Lower lobe of right lung (tissue), 2 donors: Measurements from ENCODE around the gene SDK1. TPM values are rescaled to one million over a fixed set of nuclear protein-coding genes. Genes with fewer than 3 reads are reported as not detected.

Experiments used
- ATAC-seq, 2 donors: fragments of 200-7000 bp; cut with Tn5 transposase; one replicate each; pipeline ENCODE4 v1.9.1; 2020 to 2022; ENCODE audit warnings: mild to moderate bottlenecking in 2 of 2, moderate library complexity in 2 of 2
- DNase-seq: peaks from one replicate; pipeline ENCODE4 v3.0.0-alpha.2; 2020
- H3K27ac ChIP-seq: fragments of 200-600 bp; one replicate; pipeline ENCODE4 v1.8.0; 2022
- H3K27me3 ChIP-seq: fragments of 200-600 bp; one replicate; pipeline ENCODE4 v1.8.0; 2022; ENCODE audit warnings: low read depth
- H3K36me3 ChIP-seq: fragments of 200-600 bp; one replicate; pipeline ENCODE4 v1.8.0; 2022; ENCODE audit warnings: mild to moderate bottlenecking
- H3K4me1 ChIP-seq: fragments of 200-600 bp; one replicate; pipeline ENCODE4 v1.8.0; 2022
- H3K4me3 ChIP-seq: fragments of 200-600 bp; one replicate; pipeline ENCODE4 v1.8.0; 2022; ENCODE audit warnings: mild to moderate bottlenecking
- H3K9me3 ChIP-seq: fragments of 200-600 bp; one replicate; pipeline ENCODE4 v1.8.0; 2022
- intact Hi-C: fragments of 100-400 bp; cut with DNase I; formaldehyde crosslinking; loops from one replicate; pipeline ENCODE4 v1.11.0; 2022
- total RNA-seq: library from RNA; stranded (reverse); fragmentation: NEBNext Ultra II Directional; extraction: Animal tissue kit (Norgen Biotek cat#: 25700); gene quantifications from one replicate; pipeline ENCODE4 v1.2.1, GENCODE V29; 2021
- TF ChIP-seq, protein P1 (sequence below): fragments of 200-600 bp; IDR thresholded peaks from one replicate; pipeline ENCODE4 v1.8.0; 2022; ENCODE audit warnings: antibody characterized with exemption, mild to moderate bottlenecking
- donor health status: DM: no; HTN: yes; CAD: no; lungs with severe emphysema.

Gene SDK1
- total RNA-seq, 1 donor from 2014 or later, result 10.0 TPM

DNA sequence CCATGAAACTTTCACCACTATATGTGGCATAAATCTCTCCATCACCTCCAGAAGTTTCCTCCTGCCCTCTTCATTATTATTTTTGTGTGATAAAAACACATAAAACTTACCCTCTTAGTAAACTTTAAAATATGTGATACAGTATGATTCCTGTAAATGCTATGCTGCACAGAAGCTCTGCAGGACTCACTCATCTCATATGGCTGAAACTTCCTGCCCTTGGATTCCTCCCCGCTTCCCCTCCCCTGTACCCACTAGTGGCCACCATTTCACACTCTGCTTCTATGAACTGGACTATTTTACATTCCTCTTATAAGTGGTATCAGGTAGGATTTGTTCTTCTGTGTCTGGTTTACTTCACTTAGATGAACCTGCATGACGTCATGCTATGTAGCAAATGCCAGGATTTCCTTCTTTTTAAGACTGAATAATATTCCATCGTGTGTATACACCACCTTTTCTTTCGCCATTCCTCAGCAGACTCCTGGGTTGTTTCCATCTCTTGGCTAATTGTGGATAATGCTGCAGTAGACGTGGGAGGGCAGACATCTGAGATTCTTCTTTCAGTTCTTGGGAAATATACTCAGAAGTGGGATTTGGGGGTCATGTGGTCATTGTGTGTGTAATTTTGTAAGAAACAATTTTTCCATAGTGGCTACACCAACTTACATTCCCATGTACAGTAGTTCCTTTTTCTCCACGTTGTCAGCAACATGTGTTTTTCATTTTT is 335.2 kb downstream of the SDK1 start:
- DNase-seq (no peak), ATAC-seq (no peak)
- Histone ChIP-seq H3K4me1 (no peaks in the 10 kb centered on the region), H3K9me3 (no peaks in the 10 kb centered on the region), H3K4me3 (no peak overlapping the region), H3K27ac (no peak overlapping the region), H3K27me3 (no peaks in the 10 kb centered on the region), H3K36me3 (no peaks in the 10 kb centered on the region)
- TF ChIP-seq, protein P1, sequence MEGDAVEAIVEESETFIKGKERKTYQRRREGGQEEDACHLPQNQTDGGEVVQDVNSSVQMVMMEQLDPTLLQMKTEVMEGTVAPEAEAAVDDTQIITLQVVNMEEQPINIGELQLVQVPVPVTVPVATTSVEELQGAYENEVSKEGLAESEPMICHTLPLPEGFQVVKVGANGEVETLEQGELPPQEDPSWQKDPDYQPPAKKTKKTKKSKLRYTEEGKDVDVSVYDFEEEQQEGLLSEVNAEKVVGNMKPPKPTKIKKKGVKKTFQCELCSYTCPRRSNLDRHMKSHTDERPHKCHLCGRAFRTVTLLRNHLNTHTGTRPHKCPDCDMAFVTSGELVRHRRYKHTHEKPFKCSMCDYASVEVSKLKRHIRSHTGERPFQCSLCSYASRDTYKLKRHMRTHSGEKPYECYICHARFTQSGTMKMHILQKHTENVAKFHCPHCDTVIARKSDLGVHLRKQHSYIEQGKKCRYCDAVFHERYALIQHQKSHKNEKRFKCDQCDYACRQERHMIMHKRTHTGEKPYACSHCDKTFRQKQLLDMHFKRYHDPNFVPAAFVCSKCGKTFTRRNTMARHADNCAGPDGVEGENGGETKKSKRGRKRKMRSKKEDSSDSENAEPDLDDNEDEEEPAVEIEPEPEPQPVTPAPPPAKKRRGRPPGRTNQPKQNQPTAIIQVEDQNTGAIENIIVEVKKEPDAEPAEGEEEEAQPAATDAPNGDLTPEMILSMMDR, result no peak
- intact Hi-C loops, result no loop called here

DNA sequence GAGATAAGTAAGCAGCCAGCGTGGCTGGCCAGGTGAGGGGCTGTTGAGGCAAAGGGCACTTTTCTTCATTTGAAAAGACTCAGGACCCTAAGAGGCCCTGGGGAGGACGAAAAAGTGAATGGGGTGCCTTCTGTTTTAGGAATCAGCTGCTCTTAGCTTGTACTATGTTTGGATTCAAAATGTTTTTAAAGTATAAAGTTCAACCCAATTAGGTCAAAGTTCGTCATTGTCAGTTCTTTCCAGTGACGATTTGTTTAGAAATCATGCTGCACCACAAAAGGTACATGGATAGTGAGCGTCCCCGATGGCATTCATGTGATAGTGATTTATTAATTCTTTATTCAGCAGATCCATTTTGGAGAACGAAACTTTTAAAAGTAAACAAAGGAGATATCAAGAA is 338.2 kb downstream of the SDK1 start:
- H3K4me3 ChIP-seq, result no peak overlapping the region
- no peaks in the 10 kb centered on the region for H3K9me3 ChIP-seq
- H3K36me3 ChIP-seq, result no peaks in the 10 kb centered on the region
- no peak overlapping the region for H3K27ac ChIP-seq
- ATAC-seq, result no peak
- no peaks in the 10 kb centered on the region for H3K4me1 ChIP-seq
- H3K27me3 ChIP-seq, result no peaks in the 10 kb centered on the region
- intact Hi-C loops, result no loop called here
- no peak for DNase-seq
- TF ChIP-seq, protein P1, result no peak

DNA sequence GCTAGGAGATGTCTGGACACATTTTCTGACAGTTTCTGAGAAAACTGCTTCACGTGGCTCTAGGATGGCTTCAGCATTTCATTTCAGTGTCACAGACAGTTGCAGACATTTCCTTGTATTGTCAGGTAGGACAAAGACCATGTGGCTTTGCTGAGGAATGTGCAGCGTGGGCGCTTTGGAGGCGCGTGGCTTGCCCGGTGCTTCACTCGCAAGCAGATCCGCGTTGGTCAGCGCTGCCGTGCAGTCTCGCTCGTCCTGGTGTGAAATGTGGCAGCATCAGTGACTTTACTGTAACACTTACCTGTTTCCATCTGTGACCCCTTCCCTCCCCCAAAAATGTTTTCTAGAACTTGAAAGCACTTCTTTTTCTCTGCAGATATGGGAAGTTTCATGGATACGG is 340.5 kb downstream of the SDK1 start:
- TF ChIP-seq, protein P1, result no peak
- no peak overlapping the region for H3K4me3 ChIP-seq
- no peak for ATAC-seq
- H3K9me3 ChIP-seq, result no peaks in the 10 kb centered on the region
- H3K36me3 ChIP-seq, result no peaks in the 10 kb centered on the region
- no peaks in the 10 kb centered on the region for H3K4me1 ChIP-seq
- no peaks in the 10 kb centered on the region for H3K27me3 ChIP-seq
- intact Hi-C loops, result no loop called here
- H3K27ac ChIP-seq, result no peak overlapping the region
- DNase-seq, result no peak

DNA sequence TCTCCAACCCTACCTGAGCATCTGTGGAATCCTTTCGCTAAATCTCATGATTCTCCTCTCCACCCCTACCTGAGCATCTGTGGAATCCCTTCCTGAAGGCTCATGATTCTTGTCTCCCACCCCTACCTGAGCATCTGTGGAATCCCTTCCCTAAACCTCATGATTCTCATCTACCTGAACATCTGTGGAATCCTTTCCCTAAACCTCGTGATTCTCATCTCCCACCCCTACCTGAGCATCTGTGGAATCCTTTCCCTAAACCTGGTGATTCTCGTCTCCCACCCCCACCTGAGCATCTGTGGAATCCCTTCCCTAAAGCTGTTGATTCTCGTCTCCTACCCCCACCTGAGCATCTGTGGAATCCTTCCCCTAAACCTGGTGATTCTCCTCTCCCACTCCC is 342.0 kb downstream of the SDK1 start:
- ATAC-seq (no peak), DNase-seq (no peak)
- H3K4me1 ChIP-seq, result no peaks in the 10 kb centered on the region
- TF ChIP-seq, protein P1, result no peak
- H3K36me3 ChIP-seq, result no peaks in the 10 kb centered on the region
- no peaks in the 10 kb centered on the region for H3K9me3 ChIP-seq
- no peaks in the 10 kb centered on the region for H3K27me3 ChIP-seq
- intact Hi-C loops, result no loop called here
- H3K4me3 ChIP-seq, result no peak overlapping the region
- no peak overlapping the region for H3K27ac ChIP-seq

DNA sequence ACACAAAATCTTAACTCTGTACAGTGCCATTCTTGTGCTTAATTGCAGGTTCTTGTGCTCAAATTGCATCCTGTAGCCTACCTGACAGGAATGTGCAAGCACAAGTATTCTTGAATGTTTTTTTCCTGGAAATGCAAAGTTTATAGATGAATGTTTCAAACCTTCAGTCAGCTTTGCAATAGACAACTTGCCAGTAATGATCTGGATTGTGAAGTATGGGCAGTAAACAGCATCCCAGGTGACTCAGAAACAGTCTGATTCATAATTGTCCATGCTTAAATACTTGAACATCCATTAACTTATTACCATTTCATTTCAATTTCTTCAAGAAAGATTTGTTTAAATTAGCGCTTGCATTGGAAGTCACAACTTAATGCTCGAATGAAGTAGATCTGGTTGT is 347.2 kb downstream of the SDK1 start:
- Histone ChIP-seq H3K27ac (no peak overlapping the region), H3K36me3 (no peaks in the 10 kb centered on the region), H3K4me3 (no peak overlapping the region), H3K4me1 (no peaks in the 10 kb centered on the region), H3K27me3 (no peaks in the 10 kb centered on the region), H3K9me3 (no peaks in the 10 kb centered on the region)
- ATAC-seq (no peak), DNase-seq (no peak)
- TF ChIP-seq, protein P1, result no peak
- intact Hi-C loops, result no loop called here
